GM15510 (cell line): ENCODE measurements around the gene OR52D1.

ENCODE experiments used
- POLR2A ChIP-seq: IDR thresholded peaks from 3 replicates; pipeline ENCODE4 v1.6.1; 2011; ENCODE audit warnings: borderline replicate concordance; ENCODE audit not compliant: insufficient read length; ENCODE audit errors: extremely low read depth

OR52D1 gene

GRCh38 chr11:5488385-5488784 lies at the start of gene OR52D1:
OR52D1 (plus strand) TSS chr11:5488685; CDS start chr11:5488707, 22 bp downstream.
- TF ChIP-seq POLR2A, result no peak

- TF ChIP-seq POLR2A, result no peak
Observed at GRCh38 chr11:5441414-5441813, 47.1 kb upstream of the OR52D1 start, which contains the start of gene OR51I1. OR51I1 (minus strand) TSS chr11:5441514; CDS start chr11:5441514, 0 bp downstream.

GRCh38 chr11:5443835-5444393 lies 44.6 kb upstream of the OR52D1 start:
- no peak for TF ChIP-seq POLR2A

GRCh38 chr11:5449023-5449422 lies 39.5 kb upstream of the OR52D1 start, which contains the start of gene OR51I2:
OR51I2 (plus strand) TSS chr11:5449323; CDS start chr11:5453489, 4,166 bp downstream.
- no peak for TF ChIP-seq POLR2A

GRCh38 chr11:5449432-5449831 lies 39.1 kb upstream of the OR52D1 start:
- no peak for TF ChIP-seq POLR2A

GRCh38 chr11:5460983-5461621 lies 27.4 kb upstream of the OR52D1 start:
- TF ChIP-seq POLR2A, result no peak

GRCh38 chr11:5467527-5467926 lies 21.0 kb upstream of the OR52D1 start:
- no peak for TF ChIP-seq POLR2A

GRCh38 chr11:5473921-5474320 lies 14.6 kb upstream of the OR52D1 start:
- no peak for TF ChIP-seq POLR2A

- TF ChIP-seq POLR2A, result no peak
Observed at GRCh38 chr11:5476186-5476819, 12.2 kb upstream of the OR52D1 start.

GRCh38 chr11:5486003-5486402 lies 2.5 kb upstream of the OR52D1 start:
- TF ChIP-seq POLR2A, result no peak

GRCh38 chr11:5486421-5486820 lies 2.1 kb upstream of the OR52D1 start:
- TF ChIP-seq POLR2A, result no peak

- TF ChIP-seq POLR2A, result no peak
Observed at GRCh38 chr11:5488798-5489399, 414 bp downstream of the OR52D1 start.

- TF ChIP-seq POLR2A, result no peak
Observed at GRCh38 chr11:5489576-5490357, 1.3 kb downstream of the OR52D1 start.

- TF ChIP-seq POLR2A, result no peak
Observed at GRCh38 chr11:5499671-5500070, 11.2 kb downstream of the OR52D1 start.

GRCh38 chr11:5500393-5500801 lies 11.9 kb downstream of the OR52D1 start:
- no peak for TF ChIP-seq POLR2A

- TF ChIP-seq POLR2A, result no peak
Observed at GRCh38 chr11:5504403-5504921, 16.0 kb downstream of the OR52D1 start.
